ENCODE results near the gene SBK3. TPM values are rescaled to one million over a fixed set of nuclear protein-coding genes. Genes with fewer than 3 reads are reported as not detected.

Gene SBK3
- total RNA-seq, 1 experiment from 2014 or later = 2.4 TPM

- H3K27me3 Mint-ChIP-seq (ENCODE audit: insufficient read depth, unreplicated experiment) = no peaks in the 10 kb centered on the region
- Histone ChIP-seq H3K4me3 (ENCODE audit: low read depth, low read length) (no peak overlapping the region), H3K9me3 (no peaks in the 10 kb centered on the region), H3K36me3 (ENCODE audit: control insufficient read depth, insufficient read depth, low read length) (no peaks in the 10 kb centered on the region), H3K27me3 (replicated peaks; ENCODE audit: control insufficient read depth, insufficient read depth, low read length) (no peaks in the 10 kb centered on the region), H3K4me1 (0 out of 2 replicates have a peak, but pooled peaks cover 3% of the 10 kb centered on the region)
- DNase-seq = no peak
- peaks cover 4% of the 10 kb centered on the region for H3K36me3 Mint-ChIP-seq (ENCODE audit: insufficient read depth, unreplicated experiment)
- H3K9me3 Mint-ChIP-seq (ENCODE audit: unreplicated experiment) = peaks cover 7% of the 10 kb centered on the region
- intact Hi-C loops (cut with micrococcal nuclease; ENCODE audit: unreplicated experiment) = no loop called here
- POLR2A ChIA-PET = no interaction called here
- CTCF ChIA-PET = interaction anchor here (0.6 kb wide), 1 partner anchor 12 kb away, joined by 3 read pairs; no protein-coding TSS in a partner anchor
- no peak for TF ChIP-seq CTCF (IDR thresholded peaks at IDR 0.05; ENCODE audit: insufficient read depth in 1 of 2, low read depth in 1 of 2, low read length in 1 of 2, severe bottlenecking in 1 of 2, unreplicated experiment in 1 of 2)
- H3K27ac Mint-ChIP-seq (ENCODE audit: unreplicated experiment) = no peak overlapping the region
- no TSS peak for BruUV-seq (replicated peaks)
- no peaks in the 10 kb centered on the region for H3K4me1 Mint-ChIP-seq (ENCODE audit: low read depth, unreplicated experiment)
- no peak overlapping the region for H3K4me3 Mint-ChIP-seq (ENCODE audit: unreplicated experiment)
Measured at GRCh38 chr19:55537741-55538111, 7.6 kb downstream of the SBK3 start.

- intact Hi-C loops (cut with micrococcal nuclease; ENCODE audit: unreplicated experiment) = no loop called here
- no peak within 1 kb of the TSS for H3K4me3 ChIP-seq (ENCODE audit: low read depth, low read length)
- H3K4me1 ChIP-seq = 0 out of 2 replicates have a peak, but pooled peaks cover 3% of the 10 kb centered on the region
- no peaks in the 10 kb centered on the region for H3K4me1 Mint-ChIP-seq (ENCODE audit: low read depth, unreplicated experiment)
- DNase-seq = no peak
- no peaks in the 10 kb centered on the region for H3K27me3 Mint-ChIP-seq (ENCODE audit: insufficient read depth, unreplicated experiment)
- no peaks in the 10 kb centered on the region for H3K27me3 ChIP-seq (replicated peaks; ENCODE audit: control insufficient read depth, insufficient read depth, low read length)
- POLR2A ChIA-PET = no interaction called here
- peaks cover 4% of the 10 kb centered on the region for H3K36me3 Mint-ChIP-seq (ENCODE audit: insufficient read depth, unreplicated experiment)
- no peaks in the 10 kb centered on the region for H3K36me3 ChIP-seq (ENCODE audit: control insufficient read depth, insufficient read depth, low read length)
- no peaks in the 10 kb centered on the region for H3K9me3 ChIP-seq
- H3K9me3 Mint-ChIP-seq (ENCODE audit: unreplicated experiment) = peaks cover 1% of the 10 kb centered on the region
- no TSS peak for BruUV-seq (replicated peaks)
- TF ChIP-seq CTCF (IDR thresholded peaks at IDR 0.05; ENCODE audit: insufficient read depth in 1 of 2, low read depth in 1 of 2, low read length in 1 of 2, severe bottlenecking in 1 of 2, unreplicated experiment in 1 of 2) = no peak
- H3K27ac Mint-ChIP-seq (ENCODE audit: unreplicated experiment) = peak within 1 kb of the TSS; percentile 53
- CTCF ChIA-PET = interaction anchor here (0.6 kb wide), 1 partner anchor 11 kb away, joined by 3 read pairs; no protein-coding TSS in a partner anchor
- H3K4me3 Mint-ChIP-seq (ENCODE audit: unreplicated experiment) = peak within 1 kb of the TSS; percentile 27
Measured at GRCh38 chr19:55536951-55537740, 8.2 kb downstream of the SBK3 start, which contains the start of gene SBK2. TSS of gene SBK2 (minus strand) at chr19:55537133. CDS start at chr19:55536294, 839 bp downstream.

- H3K36me3 ChIP-seq (ENCODE audit: control insufficient read depth, insufficient read depth, low read length) = no peaks in the 10 kb centered on the region
- intact Hi-C loops (cut with micrococcal nuclease; ENCODE audit: unreplicated experiment) = no loop called here
- H3K4me1 Mint-ChIP-seq (ENCODE audit: low read depth, unreplicated experiment) = no peaks in the 10 kb centered on the region
- BruUV-seq (replicated peaks) = no TSS peak
- ChIA-PET CTCF (no interaction called here), POLR2A (no interaction called here)
- TF ChIP-seq CTCF (IDR thresholded peaks at IDR 0.05; ENCODE audit: insufficient read depth in 1 of 2, low read depth in 1 of 2, low read length in 1 of 2, severe bottlenecking in 1 of 2, unreplicated experiment in 1 of 2) = no peak
- H3K36me3 Mint-ChIP-seq (ENCODE audit: insufficient read depth, unreplicated experiment) = peaks cover 4% of the 10 kb centered on the region
- peak overlapping the region; percentile 27 for H3K4me3 Mint-ChIP-seq (ENCODE audit: unreplicated experiment)
- H3K4me1 ChIP-seq = 0 out of 2 replicates have a peak, but pooled peaks cover 3% of the 10 kb centered on the region
- H3K9me3 ChIP-seq = no peaks in the 10 kb centered on the region
- H3K27me3 ChIP-seq (replicated peaks; ENCODE audit: control insufficient read depth, insufficient read depth, low read length) = no peaks in the 10 kb centered on the region
- H3K9me3 Mint-ChIP-seq (ENCODE audit: unreplicated experiment) = no peaks in the 10 kb centered on the region
- no peak for DNase-seq
- H3K27ac Mint-ChIP-seq (ENCODE audit: unreplicated experiment) = peak overlapping the region; percentile 53
- H3K4me3 ChIP-seq (ENCODE audit: low read depth, low read length) = no peak overlapping the region
- H3K27me3 Mint-ChIP-seq (ENCODE audit: insufficient read depth, unreplicated experiment) = no peaks in the 10 kb centered on the region
Measured at GRCh38 chr19:55536366-55536765, 9.0 kb downstream of the SBK3 start.

All from Caco-2 (cell line).